CD4-positive, alpha-beta T cell treated with Interleukin-4 for 1 hour (primary cell): ENCODE results near the gene SYNDIG1.

Source experiments
- DNase-seq, 2 donors: peaks; one replicate each; pipeline ENCODE4 v3.0.0-alpha.2; 2020 to 2022

Gene SYNDIG1

DNA sequence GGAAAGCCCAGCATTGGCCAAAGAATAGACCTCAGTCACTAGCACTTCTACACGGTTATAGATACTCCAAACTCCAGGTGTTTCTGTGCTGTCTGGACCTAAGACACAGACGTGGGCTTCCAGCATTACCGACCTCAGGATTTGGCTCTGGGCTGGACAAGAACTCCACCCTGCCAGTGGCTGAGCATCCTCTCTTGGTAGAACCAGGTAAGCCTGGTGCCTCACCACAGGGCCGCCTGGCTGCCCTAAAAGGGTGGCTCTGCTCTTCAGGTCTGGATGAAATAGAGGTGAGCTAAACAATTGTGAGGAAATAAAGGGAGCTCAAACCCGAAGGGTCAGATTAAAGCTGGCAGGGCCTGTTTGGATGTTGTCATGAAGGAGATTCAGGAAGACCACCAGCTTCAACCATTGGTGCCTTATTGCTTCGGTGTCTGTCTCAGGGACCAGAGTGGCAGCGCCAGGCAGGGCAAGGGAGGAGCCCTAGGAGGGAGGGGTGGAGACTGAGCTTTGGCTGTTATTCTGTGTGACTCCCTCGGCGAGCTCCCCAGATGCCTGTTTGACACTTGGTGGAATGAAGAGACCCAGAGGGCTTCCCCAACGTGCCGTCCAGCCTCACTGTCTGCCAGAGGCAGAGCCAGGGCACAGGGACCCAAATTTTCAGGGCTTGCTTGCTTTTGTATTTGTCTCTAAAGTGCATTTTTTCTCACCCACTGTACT lies 8.6 kb downstream of the SYNDIG1 start:
- DNase-seq, result no peak

GRCh38 chr20:24478584-24478983 lies 9.2 kb downstream of the SYNDIG1 start:
- no peak for DNase-seq

DNA sequence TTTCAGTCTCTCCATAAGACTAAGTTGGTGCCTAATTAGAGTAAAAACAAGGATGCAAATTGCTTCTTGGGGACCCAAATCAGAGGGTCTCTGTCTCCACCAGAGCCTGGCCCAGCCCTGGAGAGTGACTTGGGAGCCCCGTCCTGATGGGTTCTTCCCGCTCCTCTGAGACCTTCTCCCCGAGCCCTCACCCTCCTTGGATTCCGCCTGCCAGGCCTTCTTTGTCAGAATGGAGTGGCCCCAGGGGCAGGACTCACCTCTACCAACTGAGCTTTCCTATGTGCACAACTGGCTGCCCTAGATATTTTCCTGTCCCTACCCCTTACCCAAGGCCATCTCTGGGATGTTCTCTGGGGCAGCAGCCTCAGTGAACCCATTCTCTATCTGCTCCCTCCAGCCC lies 9.7 kb downstream of the SYNDIG1 start:
- no peak for DNase-seq

DNA sequence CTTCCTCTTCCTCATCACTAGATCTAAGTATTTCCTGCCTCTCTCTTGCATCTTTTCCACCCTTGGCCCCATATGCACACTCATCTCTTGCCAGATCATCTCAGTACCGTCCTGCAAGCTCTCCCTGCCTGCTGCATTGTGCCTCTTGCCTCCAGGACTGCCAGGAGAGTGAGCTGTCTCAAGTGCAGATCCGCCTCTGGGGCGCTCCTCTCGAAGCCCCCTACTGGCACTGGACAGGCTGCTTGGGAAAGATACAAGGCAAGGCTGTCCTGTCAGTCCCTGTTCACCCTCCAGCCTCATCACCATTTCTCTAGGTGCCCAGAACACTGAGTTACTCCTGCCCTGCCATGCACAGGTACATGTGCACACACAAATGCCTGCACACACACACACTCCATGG lies 10.2 kb downstream of the SYNDIG1 start:
- no peak for DNase-seq

- DNase-seq, result no peak
These were observed 11.1 kb downstream of the SYNDIG1 start for GRCh38 chr20:24480509-24480908.

DNA sequence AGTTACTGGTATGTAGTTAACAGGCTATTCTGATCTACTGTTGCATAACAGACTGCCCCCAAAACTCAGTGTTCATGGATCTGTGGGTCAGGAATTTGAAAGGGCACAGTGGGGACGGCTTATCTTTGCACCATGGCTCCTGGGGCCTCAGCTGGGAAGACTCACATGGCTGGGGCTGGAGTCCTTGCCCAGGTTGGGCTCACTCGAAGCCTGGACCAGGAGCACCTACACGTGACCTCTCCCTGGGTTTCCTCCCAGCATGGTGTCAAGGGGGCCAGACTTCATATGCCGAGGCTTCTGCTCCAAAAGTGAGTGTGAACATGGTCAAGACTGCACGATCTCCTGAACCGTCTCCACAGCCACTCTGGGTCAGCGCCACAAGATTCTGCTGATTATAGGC lies 11.7 kb downstream of the SYNDIG1 start:
- no peak for DNase-seq

DNA sequence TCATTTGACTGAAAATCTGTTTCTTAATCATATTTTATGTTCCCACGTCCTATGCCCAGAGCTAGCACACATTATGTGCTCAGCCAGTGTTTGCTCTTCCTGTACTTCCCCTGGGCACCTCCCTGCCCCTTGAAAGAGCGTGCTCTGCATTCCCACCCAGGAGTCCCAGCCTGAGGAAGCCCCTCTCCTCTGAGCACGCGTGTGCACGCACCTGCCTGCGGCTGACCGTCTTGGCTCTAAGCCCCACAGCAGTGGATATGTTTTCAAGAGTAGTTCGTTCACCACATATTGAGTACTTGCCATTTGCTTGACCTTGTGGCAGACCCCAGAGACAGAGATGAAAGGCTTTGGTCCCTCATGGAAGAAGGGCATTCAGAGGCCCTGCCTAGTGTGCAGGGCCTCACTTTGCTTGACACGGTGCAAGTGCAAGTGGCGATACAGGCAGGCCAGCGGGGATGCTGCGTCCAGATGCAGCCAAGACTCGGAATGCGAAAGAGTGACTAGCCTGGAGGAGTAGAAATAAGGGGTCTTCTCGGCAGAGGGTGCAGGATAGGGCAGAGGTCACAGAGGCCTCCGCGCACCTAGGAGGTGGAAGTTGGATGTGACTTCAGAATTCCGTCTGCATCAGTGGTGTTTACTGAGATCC lies 14.1 kb downstream of the SYNDIG1 start:
- DNase-seq, result no peak

DNA sequence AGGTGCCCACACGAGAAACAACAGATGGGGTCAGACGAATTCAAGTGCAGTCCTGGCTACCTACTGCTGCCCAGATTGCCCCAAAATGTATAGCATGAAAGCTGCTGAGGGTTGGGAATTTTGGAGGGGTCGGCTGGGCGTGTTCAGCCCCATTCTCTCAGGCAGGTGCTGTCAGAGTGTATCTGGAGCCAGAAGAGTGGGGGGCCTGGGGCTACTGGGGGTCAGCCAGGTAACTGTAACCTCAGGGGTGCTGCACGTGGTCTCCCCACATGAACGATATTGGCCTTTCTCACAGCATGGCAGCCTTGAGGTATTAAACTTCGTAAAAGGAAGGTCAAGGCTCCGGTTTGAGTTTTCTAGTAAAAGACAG lies 14.6 kb downstream of the SYNDIG1 start:
- no peak for DNase-seq

GRCh38 chr20:24485981-24486380 lies 16.6 kb downstream of the SYNDIG1 start:
- DNase-seq, result no peak

GRCh38 chr20:24487240-24487639 lies 17.8 kb downstream of the SYNDIG1 start:
- DNase-seq, result no peak

GRCh38 chr20:24487648-24488047 lies 18.2 kb downstream of the SYNDIG1 start:
- DNase-seq, result no peak

- no peak for DNase-seq
These were observed 18.8 kb downstream of the SYNDIG1 start for GRCh38 chr20:24488064-24488799.

DNA sequence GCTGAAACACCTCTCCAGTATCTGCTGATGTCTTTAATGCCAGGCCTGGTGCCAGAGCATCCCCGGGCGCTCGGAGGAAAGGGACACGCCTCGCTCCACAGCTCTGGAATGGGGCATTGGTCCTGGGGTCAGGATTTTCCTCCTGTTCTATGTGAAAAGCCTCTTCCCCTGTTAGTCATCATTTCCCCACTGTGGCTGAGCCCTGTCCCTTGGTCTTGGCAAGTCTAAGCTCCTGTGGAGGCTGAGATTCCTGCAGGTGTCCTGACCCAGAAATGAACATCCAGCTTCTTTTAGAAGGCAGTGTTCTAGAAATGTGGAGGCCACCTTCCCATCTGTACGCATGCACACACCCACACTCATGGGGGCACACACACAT lies 19.4 kb downstream of the SYNDIG1 start:
- no peak for DNase-seq

- no peak for DNase-seq
These were observed 19.8 kb downstream of the SYNDIG1 start for GRCh38 chr20:24489193-24489592.

DNA sequence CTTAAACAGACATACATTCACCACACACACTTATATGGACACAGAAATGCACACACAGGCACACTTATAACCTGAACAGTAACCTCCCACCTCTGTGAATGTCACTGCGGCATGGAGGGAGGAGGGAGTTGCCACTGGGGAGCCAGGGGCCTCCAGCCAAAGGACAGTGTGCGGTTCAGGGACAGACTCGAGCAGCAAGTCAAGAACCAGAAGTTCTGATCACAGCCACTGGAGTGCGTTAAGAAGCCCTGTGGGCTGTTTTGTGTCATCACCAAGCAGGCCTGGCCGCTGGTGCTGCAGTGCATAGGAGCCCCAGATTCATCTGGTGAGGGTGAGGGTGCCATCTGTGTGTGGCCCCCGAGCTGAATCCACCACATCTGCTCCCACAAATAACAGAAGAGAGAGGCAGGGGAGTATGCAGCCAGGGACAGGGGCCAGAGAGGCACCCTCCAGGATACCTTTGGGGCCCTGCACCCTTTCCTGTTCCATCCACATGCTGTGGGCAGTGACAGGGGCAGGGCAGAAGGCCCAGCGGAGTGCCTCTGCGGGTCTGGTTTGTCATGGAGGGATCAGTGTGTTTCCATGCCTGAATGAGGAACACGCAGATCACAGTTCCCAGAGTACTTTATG lies 20.3 kb downstream of the SYNDIG1 start:
- DNase-seq, result no peak

DNA sequence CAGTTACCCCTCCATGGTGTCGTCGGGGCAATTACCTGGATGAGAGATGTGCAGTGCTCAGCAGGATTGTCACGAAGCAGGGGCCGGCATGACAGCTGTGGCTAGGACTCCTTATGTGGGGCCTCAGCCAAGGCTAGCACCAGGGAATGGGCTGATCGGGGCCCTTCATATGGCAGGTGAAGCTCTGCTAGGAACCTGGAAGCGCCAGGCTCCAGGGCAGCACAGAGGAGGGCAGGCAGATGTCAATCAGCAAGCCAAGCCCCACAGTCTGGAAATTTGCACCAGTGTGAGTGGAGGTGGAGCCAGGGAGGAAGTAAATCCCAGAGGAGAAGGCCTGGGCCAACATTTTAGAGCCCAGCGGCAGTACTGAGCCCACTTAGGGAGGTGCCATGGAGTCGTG lies 21.2 kb downstream of the SYNDIG1 start:
- no peak for DNase-seq

DNA sequence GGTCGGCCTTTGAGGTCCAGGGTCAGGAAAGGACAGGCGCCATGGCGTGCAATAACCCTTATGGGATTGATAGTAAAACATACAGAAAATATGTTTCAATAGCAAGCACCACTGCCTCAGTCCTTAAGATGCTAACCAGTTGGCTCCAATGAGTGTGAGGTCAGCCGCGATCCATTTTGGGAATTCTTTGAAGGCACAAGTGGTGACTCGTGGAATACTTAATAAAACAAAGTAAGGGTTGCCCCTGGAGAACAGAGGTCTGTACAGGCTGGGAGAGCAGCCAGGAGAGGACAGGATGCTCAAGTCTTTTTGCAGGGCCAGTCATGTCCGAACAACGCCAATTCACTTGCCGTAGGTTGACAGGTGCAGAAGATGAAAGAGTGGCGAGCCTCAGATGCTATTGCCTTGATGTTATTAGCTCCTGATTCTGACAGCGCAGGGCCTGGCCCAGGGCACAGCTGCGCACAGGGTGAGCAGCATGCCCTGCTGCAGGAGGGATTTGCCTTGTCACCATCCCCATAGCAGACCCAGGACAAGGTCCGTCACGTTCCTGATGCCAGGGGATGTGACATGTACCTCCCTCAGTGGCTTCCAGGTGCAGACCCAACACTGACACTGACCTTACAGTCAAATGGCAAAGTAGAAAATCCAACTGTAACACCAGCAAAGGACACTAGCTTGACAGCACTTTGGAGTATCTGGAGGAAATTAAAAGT lies 21.8 kb downstream of the SYNDIG1 start:
- DNase-seq, result no peak

DNA sequence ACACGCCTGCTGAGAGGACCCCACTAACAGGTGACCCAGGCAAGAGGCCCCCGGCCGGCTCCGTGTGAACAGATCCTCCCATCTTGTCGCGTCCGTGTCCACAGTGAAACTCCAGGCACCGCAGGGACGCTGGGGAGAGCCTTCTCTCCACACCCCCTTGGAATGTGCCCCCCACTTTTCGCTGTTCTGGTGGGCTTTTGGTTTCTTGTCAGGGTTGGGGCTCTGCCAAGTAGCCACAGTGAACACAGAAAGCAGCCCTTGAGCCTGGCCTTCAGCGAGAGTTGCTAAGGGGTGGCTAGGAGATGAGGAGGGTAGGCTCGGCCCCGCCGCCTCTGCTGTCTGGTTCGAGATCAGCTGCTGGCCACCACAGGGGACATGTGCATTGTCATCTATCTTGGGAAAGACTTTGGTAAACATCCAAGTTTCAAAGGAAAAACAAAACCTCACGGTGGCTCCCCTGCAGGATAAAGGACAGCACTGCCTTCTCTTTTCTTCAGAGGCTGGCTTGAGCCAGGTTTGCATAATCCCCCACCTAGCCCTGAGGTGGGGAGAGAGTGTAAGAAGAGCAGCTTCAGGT lies 22.7 kb downstream of the SYNDIG1 start:
- DNase-seq, result no peak

DNA sequence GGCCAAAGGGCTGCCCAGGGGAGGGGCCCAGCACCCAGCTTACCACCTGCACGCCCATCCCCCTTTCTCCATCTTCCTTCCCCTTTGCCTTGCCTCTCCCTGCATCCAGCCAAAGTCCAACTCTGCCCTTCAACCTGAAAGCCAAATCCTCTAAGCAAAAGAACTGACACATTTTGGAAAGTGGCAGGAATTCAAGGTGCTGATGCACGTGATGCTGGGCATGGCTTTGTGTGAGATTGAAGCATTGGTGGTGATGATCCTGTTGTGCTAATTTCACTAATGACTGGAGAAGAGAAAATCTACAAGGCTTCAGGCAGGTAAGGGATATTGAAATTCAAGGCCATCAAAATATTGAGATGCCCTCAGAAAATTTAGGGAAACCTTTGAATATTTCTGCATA lies 23.3 kb downstream of the SYNDIG1 start:
- no peak for DNase-seq

DNA sequence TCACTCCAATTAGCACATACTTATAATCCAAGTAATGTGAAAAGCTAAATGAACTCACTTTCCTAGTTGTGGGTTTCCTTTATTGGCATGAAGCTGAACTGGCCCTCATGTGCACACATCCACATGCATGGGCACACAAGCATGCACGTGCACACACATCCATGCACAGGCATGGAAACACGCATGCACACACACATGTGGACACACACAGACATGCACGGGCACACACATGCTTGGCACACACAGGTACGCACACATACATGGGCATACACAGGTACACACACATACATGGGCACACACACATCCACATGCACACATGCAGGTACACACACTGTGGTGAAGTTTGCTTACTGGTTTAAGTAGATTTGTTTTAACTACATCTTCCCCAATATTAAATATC lies 23.8 kb downstream of the SYNDIG1 start:
- DNase-seq, result no peak

GRCh38 chr20:24493661-24494459 lies 24.4 kb downstream of the SYNDIG1 start:
- DNase-seq, result no peak

GRCh38 chr20:24494460-24494920 lies 25.1 kb downstream of the SYNDIG1 start:
- DNase-seq, result no peak
